Measurements from ENCODE around the gene NCOA7. TPM values are rescaled to one million over a fixed set of nuclear protein-coding genes. Genes with fewer than 3 reads are reported as not detected.
A peak's percentile ranks its signal among the peaks of the same experiment; 100 is the strongest.

NCOA7 gene
- total RNA-seq, 1 donor from 2014 or later = 53.7 TPM

DNA sequence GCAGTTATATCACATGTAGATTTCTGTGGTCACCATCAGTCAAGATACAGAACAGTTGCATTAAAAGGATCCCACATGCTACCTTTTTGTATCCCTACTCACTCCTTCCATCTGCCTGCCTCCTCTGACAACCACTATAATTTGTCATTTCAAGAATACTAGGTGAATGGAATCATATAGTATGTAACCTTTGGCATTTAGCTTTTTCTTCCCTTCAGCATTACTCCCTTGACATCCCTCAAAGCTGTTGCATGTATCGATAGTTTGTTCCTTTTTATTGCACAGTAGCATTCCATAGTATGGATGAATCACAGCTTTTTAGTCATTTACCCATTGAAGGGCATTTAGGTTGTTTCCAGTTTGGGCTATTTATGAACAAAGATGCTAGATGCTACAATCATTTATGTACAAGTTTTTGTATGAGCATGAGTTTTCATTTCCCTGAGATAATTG lies 26.1 kb downstream of the NCOA7 start:
- Mint-ChIP-seq H3K27me3 (no peaks in the 10 kb centered on the region), H3K36me3 (ENCODE audit: low read depth) (peaks cover 56% of the 10 kb centered on the region), H3K9me3 (no peaks in the 10 kb centered on the region), H3K4me3 (no peak overlapping the region), H3K27ac (peak overlapping the region; percentile 16), H3K4me1 (peaks cover 45% of the 10 kb centered on the region)
- intact Hi-C loops (cut with micrococcal nuclease) = no loop called here
- DNase-seq = no peak

- no peaks in the 10 kb centered on the region for H3K9me3 Mint-ChIP-seq
- peak; percentile 31 for DNase-seq
- intact Hi-C loops (cut with micrococcal nuclease) = no loop called here
- H3K27ac Mint-ChIP-seq = peak overlapping the region; percentile 55
- no peaks in the 10 kb centered on the region for H3K27me3 Mint-ChIP-seq
- H3K36me3 Mint-ChIP-seq (ENCODE audit: low read depth) = peaks cover 47% of the 10 kb centered on the region
- H3K4me1 Mint-ChIP-seq = peaks cover 35% of the 10 kb centered on the region
- H3K4me3 Mint-ChIP-seq = no peak overlapping the region
These were observed 27.5 kb downstream of the NCOA7 start for GRCh38 chr6:125818225-125818657.

- Mint-ChIP-seq H3K36me3 (ENCODE audit: low read depth) (peaks cover 47% of the 10 kb centered on the region), H3K4me3 (no peak overlapping the region)
These were observed 28.1 kb downstream of the NCOA7 start for GRCh38 chr6:125818772-125819260.

GRCh38 chr6:125819535-125820326 lies 29.0 kb downstream of the NCOA7 start:
- no peak overlapping the region for H3K4me3 Mint-ChIP-seq
- peak; percentile 25 for DNase-seq

More at GRCh38 chr6:125818772-125819260, 28.1 kb downstream of the NCOA7 start:
- Mint-ChIP-seq H3K4me1 (peaks cover 35% of the 10 kb centered on the region), H3K27me3 (no peaks in the 10 kb centered on the region), H3K27ac (no peak overlapping the region), H3K9me3 (no peaks in the 10 kb centered on the region)
- DNase-seq = peak; percentile 47
- intact Hi-C loops (cut with micrococcal nuclease) = no loop called here

DNA sequence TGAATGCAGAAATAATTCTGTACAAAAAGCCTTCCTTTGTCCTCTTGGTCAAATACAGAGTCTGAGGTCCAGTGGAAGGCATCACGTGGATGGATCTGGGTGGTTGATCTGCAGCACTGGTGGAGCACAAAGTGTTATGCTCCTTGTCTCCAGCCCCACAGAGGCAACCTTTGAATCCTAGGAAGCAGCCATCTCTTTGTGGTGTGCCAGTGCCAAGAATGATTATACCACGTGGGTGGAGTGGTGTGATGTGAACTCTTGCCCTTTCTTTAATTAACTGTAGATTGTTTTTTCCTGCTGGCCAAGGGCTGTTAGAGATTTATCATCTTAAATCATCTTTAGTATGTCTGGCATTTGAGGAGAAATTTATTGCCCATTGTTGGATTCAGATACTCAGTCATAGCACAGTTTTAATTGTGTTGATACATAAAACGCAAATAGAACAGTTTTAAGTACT lies 31.1 kb downstream of the NCOA7 start:
- Mint-ChIP-seq H3K9me3 (no peaks in the 10 kb centered on the region), H3K36me3 (ENCODE audit: low read depth) (peaks cover 34% of the 10 kb centered on the region), H3K27ac (no peak overlapping the region), H3K27me3 (no peaks in the 10 kb centered on the region), H3K4me1 (peaks cover 27% of the 10 kb centered on the region), H3K4me3 (no peak overlapping the region)
- intact Hi-C loops (cut with micrococcal nuclease) = no loop called here
- DNase-seq = peak; percentile 51

More at GRCh38 chr6:125819535-125820326, 29.0 kb downstream of the NCOA7 start:
- intact Hi-C loops (cut with micrococcal nuclease) = no loop called here
- no peak overlapping the region for H3K27ac Mint-ChIP-seq
- H3K9me3 Mint-ChIP-seq = no peaks in the 10 kb centered on the region
- no peaks in the 10 kb centered on the region for H3K27me3 Mint-ChIP-seq
- H3K36me3 Mint-ChIP-seq (ENCODE audit: low read depth) = peaks cover 44% of the 10 kb centered on the region
- H3K4me1 Mint-ChIP-seq = peaks cover 31% of the 10 kb centered on the region

- Mint-ChIP-seq H3K27ac (no peak overlapping the region), H3K4me1 (peaks cover 28% of the 10 kb centered on the region), H3K9me3 (no peaks in the 10 kb centered on the region), H3K27me3 (no peaks in the 10 kb centered on the region), H3K4me3 (no peak overlapping the region), H3K36me3 (ENCODE audit: low read depth) (peaks cover 30% of the 10 kb centered on the region)
- intact Hi-C loops (cut with micrococcal nuclease) = no loop called here
- no peak for DNase-seq
These were observed 32.4 kb downstream of the NCOA7 start for GRCh38 chr6:125823180-125823579.

GRCh38 chr6:125824946-125825771 lies 34.4 kb downstream of the NCOA7 start:
- Mint-ChIP-seq H3K27me3 (no peaks in the 10 kb centered on the region), H3K36me3 (ENCODE audit: low read depth) (peaks cover 17% of the 10 kb centered on the region), H3K4me1 (peaks cover 35% of the 10 kb centered on the region), H3K4me3 (no peak overlapping the region), H3K9me3 (no peaks in the 10 kb centered on the region), H3K27ac (no peak overlapping the region)
- intact Hi-C loops (cut with micrococcal nuclease) = no loop called here
- peak; percentile 44 for DNase-seq

GRCh38 chr6:125826695-125827463 lies 36.1 kb downstream of the NCOA7 start:
- H3K4me1 Mint-ChIP-seq = peaks cover 42% of the 10 kb centered on the region
- no peak overlapping the region for H3K27ac Mint-ChIP-seq
- no peaks in the 10 kb centered on the region for H3K9me3 Mint-ChIP-seq

GRCh38 chr6:125827788-125828320 lies 37.1 kb downstream of the NCOA7 start:
- intact Hi-C loops (cut with micrococcal nuclease) = loop anchor here (2.0 kb wide), 2 partner anchors 13 to 35 kb away; no protein-coding TSS in a partner anchor
- no peaks in the 10 kb centered on the region for H3K9me3 Mint-ChIP-seq
- H3K27me3 Mint-ChIP-seq = no peaks in the 10 kb centered on the region
- DNase-seq = peak; percentile 25
- H3K4me1 Mint-ChIP-seq = peaks cover 44% of the 10 kb centered on the region
- no peak overlapping the region for H3K4me3 Mint-ChIP-seq
- H3K27ac Mint-ChIP-seq = no peak overlapping the region
- H3K36me3 Mint-ChIP-seq (ENCODE audit: low read depth) = peaks cover 11% of the 10 kb centered on the region

More at GRCh38 chr6:125826695-125827463, 36.1 kb downstream of the NCOA7 start:
- peak; percentile 53 for DNase-seq
- peaks cover 11% of the 10 kb centered on the region for H3K36me3 Mint-ChIP-seq (ENCODE audit: low read depth)
- H3K27me3 Mint-ChIP-seq = no peaks in the 10 kb centered on the region
- intact Hi-C loops (cut with micrococcal nuclease) = no loop called here
- no peak overlapping the region for H3K4me3 Mint-ChIP-seq

DNA sequence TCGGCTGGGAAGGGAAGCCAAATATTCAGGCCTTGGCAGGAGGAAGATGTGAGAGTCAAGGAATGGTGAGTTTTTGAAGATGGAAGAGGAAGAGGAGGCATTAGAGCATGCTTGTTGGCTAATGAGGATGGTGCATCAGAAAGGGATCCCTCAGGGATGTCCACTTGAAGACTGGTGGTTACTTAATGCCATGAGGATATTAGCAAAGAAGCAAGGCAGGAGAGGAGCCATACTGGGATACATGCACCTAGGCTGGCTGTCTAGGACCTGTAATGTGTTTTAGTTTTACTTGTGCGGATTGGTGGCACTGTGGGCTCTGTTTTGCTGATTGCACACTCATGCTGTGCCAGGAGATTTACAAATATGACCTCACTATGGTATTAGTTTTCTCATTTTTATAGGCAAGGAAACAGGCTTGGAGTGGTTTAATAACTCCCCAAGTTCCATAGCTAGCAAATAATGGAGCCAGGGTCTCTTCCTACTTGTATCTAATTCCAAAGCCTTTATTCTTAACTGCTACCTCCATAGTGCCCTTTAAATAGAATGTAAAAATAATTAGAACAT lies 37.8 kb downstream of the NCOA7 start:
- Mint-ChIP-seq H3K4me1 (peaks cover 51% of the 10 kb centered on the region), H3K27me3 (no peaks in the 10 kb centered on the region)

DNA sequence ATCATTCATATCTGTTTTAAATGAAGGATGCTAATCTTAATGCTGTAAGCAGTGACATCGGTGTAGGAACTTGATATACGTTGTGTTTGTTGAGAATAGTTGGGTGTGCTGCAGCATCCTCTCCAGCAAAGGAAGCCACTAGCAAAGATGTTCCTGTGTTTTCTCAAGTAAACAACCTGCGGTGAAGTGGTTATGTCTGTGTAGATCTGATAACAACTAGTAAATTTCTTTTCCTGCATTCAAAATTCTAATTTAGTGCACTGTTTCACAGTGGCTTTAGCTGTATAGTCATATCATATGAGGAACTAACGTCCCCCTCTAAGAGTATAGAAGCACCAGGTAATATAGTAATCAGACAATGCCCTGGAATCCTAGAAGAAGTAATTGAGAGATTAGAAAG lies 38.7 kb downstream of the NCOA7 start:
- H3K27me3 Mint-ChIP-seq = no peaks in the 10 kb centered on the region
- DNase-seq = peak; percentile 78
- peak overlapping the region; percentile 17 for H3K4me3 Mint-ChIP-seq

More for the DNA sequence above, 37.8 kb downstream of the NCOA7 start:
- H3K4me3 Mint-ChIP-seq = no peak overlapping the region
- DNase-seq = peak; percentile 50
- peaks cover 11% of the 10 kb centered on the region for H3K36me3 Mint-ChIP-seq (ENCODE audit: low read depth)
- no peak overlapping the region for H3K27ac Mint-ChIP-seq
- H3K9me3 Mint-ChIP-seq = no peaks in the 10 kb centered on the region
- intact Hi-C loops (cut with micrococcal nuclease) = loop anchor here (2.0 kb wide), 2 partner anchors 14 to 36 kb away; no protein-coding TSS in a partner anchor

GRCh38 chr6:125831659-125832058 lies 40.9 kb downstream of the NCOA7 start:
- Mint-ChIP-seq H3K27me3 (no peaks in the 10 kb centered on the region), H3K27ac (peak overlapping the region; percentile 47), H3K9me3 (no peaks in the 10 kb centered on the region), H3K36me3 (ENCODE audit: low read depth) (peaks cover 6% of the 10 kb centered on the region), H3K4me3 (peak overlapping the region; percentile 69), H3K4me1 (peaks cover 60% of the 10 kb centered on the region)
- intact Hi-C loops (cut with micrococcal nuclease) = no loop called here
- DNase-seq = peak; percentile 59

More for the DNA sequence above, 38.7 kb downstream of the NCOA7 start:
- H3K36me3 Mint-ChIP-seq (ENCODE audit: low read depth) = peaks cover 11% of the 10 kb centered on the region
- peak overlapping the region; percentile 22 for H3K27ac Mint-ChIP-seq
- no peaks in the 10 kb centered on the region for H3K9me3 Mint-ChIP-seq
- intact Hi-C loops (cut with micrococcal nuclease) = loop anchor here (2.0 kb wide), 2 partner anchors 15 to 37 kb away; no protein-coding TSS in a partner anchor
- H3K4me1 Mint-ChIP-seq = peaks cover 56% of the 10 kb centered on the region

Measured in activated CD4-positive, alpha-beta T cell treated with anti-CD3 and anti-CD28 coated beads, Interleukin-2, amount 10 ng/mL, durations not matched to agents 24 days and 14 days (primary cell).